Endothelial cell of umbilical vein (primary cell): Measurements from ENCODE around the gene TMEM217. TPM values are rescaled to one million over a fixed set of nuclear protein-coding genes. Genes with fewer than 3 reads are reported as not detected.

Source experiments
- BruUV-seq: library from RNA; stranded (reverse); fragments of 400-500 nt; replicated peaks from 2 replicates; lab custom pipeline; 2021; lab: Mats Ljungman, UMichigan
- CTCF ChIA-PET: fragments of 300-600, 350-600 bp; sonication (Branson Sonifier 250); formaldehyde crosslinking; loops from one replicate; lab custom pipeline; 2021; ENCODE audit warnings: antibody characterized with exemption, inconsistent platforms; lab: Charles Lee
- POLR2A ChIA-PET: fragments of 300-600, 350-600 bp; sonication (Branson Sonifier 250); formaldehyde crosslinking; loops from one replicate; lab custom pipeline; 2021; ENCODE audit warnings: antibody characterized with exemption, inconsistent platforms; lab: Charles Lee
- DNase-seq: peaks from one replicate; pipeline ENCODE4 v3.0.0-alpha.2; 2011; ENCODE audit warnings: low read depth, low spot score
- FAIRE-seq: peaks from 2 replicates; lab custom pipeline; 2011; peaks lifted over from hg19 to GRCh38; lab: Jason Lieb, UNC
- H2AFZ ChIP-seq: 2 replicates; pipeline ENCODE4 v1.6.0; 2012; ENCODE audit warnings: low read depth, low read length, control low read depth, inconsistent platforms
- H3K27ac ChIP-seq: 2 replicates; pipeline ENCODE4 v1.5.1; 2011; ENCODE audit warnings: low read depth, mild to moderate bottlenecking, control low read depth, low read length, moderate library complexity; ENCODE audit not compliant: insufficient read depth
- H3K27me3 ChIP-seq, 2 experiments: 2 replicates each; pipeline versions ENCODE4 v1.6.0 to v1.6.1; 2011; ENCODE audit warnings: low read length in 2 of 2, mixed read lengths in 1 of 2; ENCODE audit not compliant: control insufficient read depth in 2 of 2, insufficient read depth in 2 of 2
- H3K36me3 ChIP-seq, 2 experiments: 2 replicates in 1 of 2; 3 replicates in 1 of 2; pipeline ENCODE4 v1.5.1; 2011; ENCODE audit warnings: low read length in 2 of 2, mild to moderate bottlenecking in 1 of 2, moderate library complexity in 1 of 2; ENCODE audit not compliant: control insufficient read depth in 2 of 2, insufficient read depth in 2 of 2; ENCODE audit errors: extremely low read depth in 1 of 2
- H3K4me1 ChIP-seq: 3 replicates; pipeline ENCODE4 v1.5.1; 2011; ENCODE audit warnings: mild to moderate bottlenecking, low read length; ENCODE audit not compliant: control insufficient read depth, insufficient read depth; ENCODE audit errors: extremely low read depth
- H3K4me2 ChIP-seq: 2 replicates; pipeline ENCODE4 v1.6.1; 2011; ENCODE audit warnings: low read length, control low read depth, mixed read lengths; ENCODE audit not compliant: insufficient read depth
- H3K4me3 ChIP-seq, 3 experiments: fragments of 200-600 bp in 1 of 3; sonication (generic), shearing (Covaris generic) in 1 of 3; replicated peaks in 1 of 3; 2 replicates each; pipeline ENCODE4 v1.5.1; 2011 to 2016; ENCODE audit warnings: control low read depth in 3 of 3, low read length in 3 of 3, mild to moderate bottlenecking in 2 of 3, inconsistent platforms in 1 of 3, low read depth in 1 of 3, moderate library complexity in 1 of 3; ENCODE audit not compliant: insufficient read depth in 1 of 3
- H3K79me2 ChIP-seq: 2 replicates; pipeline ENCODE4 v1.6.0; 2012; ENCODE audit warnings: low read length, inconsistent platforms; ENCODE audit not compliant: control insufficient read depth, insufficient read depth
- H3K9ac ChIP-seq: replicated peaks from 2 replicates; pipeline ENCODE3; 2011; ENCODE audit warnings: low read length, control low read depth; ENCODE audit not compliant: insufficient read depth; ENCODE audit errors: extremely low read depth
- H3K9me1 ChIP-seq: replicated peaks from 3 replicates; pipeline ENCODE4 v1.6.0; 2011; ENCODE audit warnings: mild to moderate bottlenecking, low read length; ENCODE audit not compliant: control insufficient read depth, insufficient read depth; ENCODE audit errors: extremely low read depth
- H3K9me3 ChIP-seq: replicated peaks from 2 replicates; pipeline ENCODE4 v1.5.1; 2012; ENCODE audit warnings: low read length, inconsistent platforms; ENCODE audit not compliant: control insufficient read depth, insufficient read depth
- H4K20me1 ChIP-seq: replicated peaks from 2 replicates; pipeline ENCODE3; 2011; ENCODE audit warnings: mild to moderate bottlenecking, low read length; ENCODE audit not compliant: control insufficient read depth, insufficient read depth; ENCODE audit errors: extremely low read depth
- EZH2 ChIP-seq: IDR thresholded peaks from 2 replicates; pipeline ENCODE4 v1.6.1; 2012; ENCODE audit warnings: borderline replicate concordance, low read depth, mild to moderate bottlenecking, moderate library complexity, low read length, inconsistent platforms; ENCODE audit not compliant: severe bottlenecking
- FOS ChIP-seq: IDR thresholded peaks from 2 replicates; pipeline ENCODE4 v1.6.1; 2011; ENCODE audit warnings: mild to moderate bottlenecking, low read length, moderate library complexity, borderline replicate concordance; ENCODE audit not compliant: insufficient read depth
- GATA2 ChIP-seq: IDR thresholded peaks from 2 replicates; pipeline ENCODE4 v1.7.0; 2011; ENCODE audit warnings: low read depth, mild to moderate bottlenecking, moderate library complexity, mixed read lengths, low read length; ENCODE audit not compliant: insufficient read length, insufficient read depth
- JUN ChIP-seq: IDR thresholded peaks from 2 replicates; pipeline ENCODE4 v1.6.1; 2011; ENCODE audit warnings: borderline replicate concordance, low read depth; ENCODE audit not compliant: insufficient read length, insufficient read depth
- MAX ChIP-seq: IDR thresholded peaks from 2 replicates; pipeline ENCODE4 v1.6.1; 2011; ENCODE audit not compliant: insufficient read depth, insufficient read length
- MYC ChIP-seq: IDR thresholded peaks from one replicate; pipeline ENCODE4 v1.6.1; 2011; ENCODE audit warnings: mild to moderate bottlenecking, low read depth, low read length
- POLR2A ChIP-seq: IDR thresholded peaks from 2 replicates; pipeline ENCODE4 v1.6.1; 2012; ENCODE audit warnings: low read depth, mild to moderate bottlenecking, control low read depth, low read length
- POLR2AphosphoS5 ChIP-seq: IDR thresholded peaks from 2 replicates; pipeline ENCODE4 v1.6.1; 2012; ENCODE audit warnings: low read depth, mild to moderate bottlenecking, control low read depth, low read length, moderate library complexity; ENCODE audit not compliant: insufficient read depth
- dilution Hi-C: fragments of 300-500 bp; cut with MboI; formaldehyde crosslinking; loops from one replicate; pipeline ENCODE4 v1.15.0; 2019; ENCODE audit warnings: low sequenced_read_pairs; ENCODE audit not compliant: extremely low pct_ligation_motif_present
- intact Hi-C: fragments of 100-400 bp; cut with micrococcal nuclease; formaldehyde crosslinking; loops from one replicate; pipeline ENCODE4 v1.10.0; 2022
- polyA plus RNA-seq, 4 experiments: library from polyadenylated mRNA; depleted of rRNA in 3 of 4; stranded (reverse) in 3 of 4; unstranded in 1 of 4; fragments of >200 nt; gene quantifications; 2 replicates each; pipeline versions ENCODE4 v1.2.1 to v1.2.3, GENCODE V29; 2011 to 2012; ENCODE audit warnings: missing spikeins in 1 of 4
- total RNA-seq: library from RNA; stranded (reverse); gene quantifications from 2 replicates; pipeline ENCODE4 v1.2.3, GENCODE V29; 2021
- TF ChIP-seq, protein P1 (sequence below), 2 donors: IDR thresholded peaks; 1 replicate in 1 of 2; 2 replicates in 1 of 2; pipeline ENCODE4 v1.5.1; 2011; ENCODE audit warnings: low read length in 2 of 2, mild to moderate bottlenecking in 2 of 2, moderate library complexity in 2 of 2, control low read depth in 1 of 2, inconsistent platforms in 1 of 2, low read depth in 1 of 2; ENCODE audit not compliant: insufficient read depth in 1 of 2; ENCODE audit errors: extremely low read depth in 1 of 2

Gene TMEM217
- total and polyA plus RNA-seq, 2 donors (not counting 3 experiments of a cell fraction or from before 2014, with no cell fraction given) = 6.8 to 15.8 TPM

GRCh38 chr6:37204014-37204751, 53.8 kb downstream of the TMEM217 start:
- no peaks in the 10 kb centered on the region for H4K20me1 ChIP-seq
- ChIA-PET POLR2A (no interaction called here), CTCF (interaction anchor here (1.6 to 12.5 kb wide), 3 partner anchors 153 to 182 kb away, joined by 10 to 330 read pairs (median 36); no protein-coding TSS in a partner anchor)
- TF ChIP-seq MAX = no peak
- no peak for TF ChIP-seq FOS
- TF ChIP-seq EZH2 = no peak
- TF ChIP-seq, protein P1, sequence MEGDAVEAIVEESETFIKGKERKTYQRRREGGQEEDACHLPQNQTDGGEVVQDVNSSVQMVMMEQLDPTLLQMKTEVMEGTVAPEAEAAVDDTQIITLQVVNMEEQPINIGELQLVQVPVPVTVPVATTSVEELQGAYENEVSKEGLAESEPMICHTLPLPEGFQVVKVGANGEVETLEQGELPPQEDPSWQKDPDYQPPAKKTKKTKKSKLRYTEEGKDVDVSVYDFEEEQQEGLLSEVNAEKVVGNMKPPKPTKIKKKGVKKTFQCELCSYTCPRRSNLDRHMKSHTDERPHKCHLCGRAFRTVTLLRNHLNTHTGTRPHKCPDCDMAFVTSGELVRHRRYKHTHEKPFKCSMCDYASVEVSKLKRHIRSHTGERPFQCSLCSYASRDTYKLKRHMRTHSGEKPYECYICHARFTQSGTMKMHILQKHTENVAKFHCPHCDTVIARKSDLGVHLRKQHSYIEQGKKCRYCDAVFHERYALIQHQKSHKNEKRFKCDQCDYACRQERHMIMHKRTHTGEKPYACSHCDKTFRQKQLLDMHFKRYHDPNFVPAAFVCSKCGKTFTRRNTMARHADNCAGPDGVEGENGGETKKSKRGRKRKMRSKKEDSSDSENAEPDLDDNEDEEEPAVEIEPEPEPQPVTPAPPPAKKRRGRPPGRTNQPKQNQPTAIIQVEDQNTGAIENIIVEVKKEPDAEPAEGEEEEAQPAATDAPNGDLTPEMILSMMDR (IDR thresholded peaks at IDR 0.05; ENCODE audit: extremely low read depth in 1 of 2, insufficient read depth in 1 of 2, low read depth in 1 of 2, low read length in 2 of 2) = no peak
- no peak for TF ChIP-seq GATA2
- no peak for TF ChIP-seq POLR2A
- no peak for TF ChIP-seq MYC
- TF ChIP-seq JUN = no peak
- TF ChIP-seq POLR2AphosphoS5 = no peak
- no peak overlapping the region for H3K27ac ChIP-seq
- peaks cover 36 to 40% of the 10 kb centered on the region in 2 experiments for H3K27me3 ChIP-seq
- no peaks in the 10 kb centered on the region for H3K36me3 ChIP-seq
- no peaks in the 10 kb centered on the region for H3K9me1 ChIP-seq
- H2AFZ ChIP-seq = no peak overlapping the region
- no TSS peak for BruUV-seq
- no peak overlapping the region for H3K4me3 ChIP-seq
- H3K79me2 ChIP-seq = no peaks in the 10 kb centered on the region
- no peak overlapping the region for H3K4me2 ChIP-seq
- H3K4me1 ChIP-seq = peaks cover 4% of the 10 kb centered on the region
- H3K9ac ChIP-seq = no peak overlapping the region
- no peaks in the 10 kb centered on the region for H3K9me3 ChIP-seq
- intact Hi-C loops = no loop called here
- FAIRE-seq (no peak), DNase-seq (no peak)
- dilution Hi-C loops = no loop called here
